CD14-positive monocyte (primary cell): ENCODE data around the gene PRRC2B. TPM values are rescaled to one million over a fixed set of nuclear protein-coding genes. Genes with fewer than 3 reads are reported as not detected.

Source experiments
- DNase-seq, 3 donors: peaks; one replicate each; pipeline ENCODE4 v3.0.0-alpha.2; 2011 to 2022
- H2AFZ ChIP-seq: 2 replicates; pipeline ENCODE4 v1.6.0; 2012; ENCODE audit warnings: mild to moderate bottlenecking, low read depth, low read length, inconsistent platforms; ENCODE audit not compliant: insufficient read depth, poor library complexity, severe bottlenecking
- H3K27ac ChIP-seq, 2 donors: 1 replicate in 1 of 2; 2 replicates in 1 of 2; pipeline ENCODE4 v1.5.1; 2012 to 2013; ENCODE audit warnings: low read length in 2 of 2, control low read depth in 1 of 2, inconsistent platforms in 1 of 2, low read depth in 1 of 2, mild to moderate bottlenecking in 1 of 2
- H3K27me3 ChIP-seq, 2 donors: one replicate each; pipeline versions ENCODE4 v1.6.0 to v1.6.1; 2011 to 2013; ENCODE audit warnings: low read length in 2 of 2; ENCODE audit not compliant: control insufficient read depth in 2 of 2, insufficient read depth in 2 of 2
- H3K36me3 ChIP-seq, 2 donors: replicated peaks in 1 of 2; 1 replicate in 1 of 2; 2 replicates in 1 of 2; pipeline versions ENCODE4 v1.5.1 to v1.6.1; 2012 to 2013; ENCODE audit warnings: low read length in 2 of 2, control low read depth in 1 of 2, inconsistent platforms in 1 of 2, mild to moderate bottlenecking in 1 of 2; ENCODE audit not compliant: insufficient read depth in 2 of 2, control insufficient read depth in 1 of 2
- H3K4me1 ChIP-seq, 2 donors: 1 replicate in 1 of 2; 2 replicates in 1 of 2; pipeline versions ENCODE4 v1.5.1 to v1.6.1; 2012 to 2013; ENCODE audit warnings: low read length in 2 of 2, control low read depth in 1 of 2, inconsistent platforms in 1 of 2, mild to moderate bottlenecking in 1 of 2, moderate library complexity in 1 of 2; ENCODE audit not compliant: insufficient read depth in 2 of 2, control insufficient read depth in 1 of 2
- H3K4me2 ChIP-seq: replicated peaks from 2 replicates; pipeline ENCODE3; 2012; ENCODE audit warnings: low read length, moderate library complexity, mild to moderate bottlenecking; ENCODE audit not compliant: poor library complexity, severe bottlenecking; ENCODE audit errors: extremely low read depth
- H3K4me3 ChIP-seq, 3 experiments: fragments of 200-600 bp in 1 of 3; sonication (generic) in 1 of 3; replicated peaks in 1 of 3; 1 replicate in 2 of 3; 2 replicates in 1 of 3; pipeline ENCODE4 v1.5.1; 2011 to 2013; ENCODE audit warnings: low read length in 3 of 3, mild to moderate bottlenecking in 3 of 3, control low read depth in 2 of 3, low read depth in 2 of 3, inconsistent platforms in 1 of 3, moderate library complexity in 1 of 3
- H3K79me2 ChIP-seq: 2 replicates; pipeline ENCODE4 v1.6.0; 2012; ENCODE audit warnings: mild to moderate bottlenecking, control low read depth, inconsistent platforms, low read length, moderate library complexity; ENCODE audit not compliant: insufficient read depth
- H3K9ac ChIP-seq: 2 replicates; pipeline ENCODE4 v1.6.0; 2017; ENCODE audit warnings: low read length, mild to moderate bottlenecking; ENCODE audit not compliant: insufficient read depth, poor library complexity, severe bottlenecking
- H3K9me3 ChIP-seq, 2 donors: replicated peaks in 1 of 2; 1 replicate in 1 of 2; 2 replicates in 1 of 2; pipeline versions ENCODE4 v1.5.1 to v1.6.1; 2012 to 2013; ENCODE audit warnings: low read length in 2 of 2, control low read depth in 1 of 2; ENCODE audit not compliant: control insufficient read depth in 1 of 2, insufficient read depth in 1 of 2
- H4K20me1 ChIP-seq: 2 replicates; pipeline ENCODE4 v1.6.0; 2012; ENCODE audit warnings: mild to moderate bottlenecking, low read length, control low read depth, moderate library complexity; ENCODE audit not compliant: insufficient read depth
- H3K27ac Mint-ChIP-seq, 7 donors: one replicate each; pipeline ENCODE4 v1.8.0; 2020; ENCODE audit warnings: mild to moderate bottlenecking in 7 of 7, mixed read lengths in 7 of 7, moderate library complexity in 6 of 7, inconsistent platforms in 2 of 7
- H3K27me3 Mint-ChIP-seq, 3 donors: one replicate each; pipeline ENCODE4 v1.8.0; 2021 to 2022; ENCODE audit warnings: low read depth in 3 of 3, mild to moderate bottlenecking in 3 of 3, mixed read lengths in 3 of 3, moderate library complexity in 3 of 3, inconsistent platforms in 1 of 3
- H3K36me3 Mint-ChIP-seq, 2 donors: one replicate each; pipeline ENCODE4 v1.8.0; 2020; ENCODE audit warnings: mixed read lengths in 2 of 2, inconsistent platforms in 1 of 2, mild to moderate bottlenecking in 1 of 2
- H3K4me1 Mint-ChIP-seq: one replicate; pipeline ENCODE4 v1.8.0; 2020; ENCODE audit warnings: mild to moderate bottlenecking, mixed read lengths
- H3K4me3 Mint-ChIP-seq, 2 donors: one replicate each; pipeline ENCODE4 v1.8.0; 2020; ENCODE audit warnings: mild to moderate bottlenecking in 2 of 2, mixed read lengths in 2 of 2, moderate library complexity in 1 of 2
- H3K9me3 Mint-ChIP-seq, 7 donors: one replicate each; pipeline ENCODE4 v1.8.0; 2020 to 2022; ENCODE audit warnings: mixed read lengths in 7 of 7, mild to moderate bottlenecking in 6 of 7, moderate library complexity in 6 of 7, inconsistent platforms in 2 of 7
- WGBS: methylation state at CpG from one replicate; pipeline ENCODE4 v1.1.5; 2013; ENCODE audit warnings: missing lambda C conversion rate; ENCODE audit not compliant: insufficient coverage; 5-methylcytosine and 5-hydroxymethylcytosine counted together
- intact Hi-C, 2 donors: fragments of 100-400 bp; cut with micrococcal nuclease; formaldehyde crosslinking; loops; one replicate each; pipeline versions ENCODE4 v1.15.0 to v1.15.1; 2023
- polyA plus RNA-seq, 3 donors: library from polyadenylated mRNA; depleted of rRNA in 1 of 3; unstranded in 2 of 3; stranded (reverse) in 1 of 3; fragments of 300-500 nt in 2 of 3; fragments of >200 nt in 1 of 3; fragmentation: Illumina TruSeq in 2 of 3; gene quantifications; 1 replicate in 2 of 3; 2 replicates in 1 of 3; pipeline ENCODE4 v1.2.3, GENCODE V29; 2012 to 2021
- TF ChIP-seq, protein P1 (sequence below): fragments of 200-600 bp; IDR thresholded peaks from one replicate; pipeline ENCODE4 v1.8.0; 2022; ENCODE audit warnings: antibody characterized with exemption, mild to moderate bottlenecking

PRRC2B gene
- polyA plus RNA-seq, 3 donors = 2.8 to 36.2 (median 8.6) TPM

DNA sequence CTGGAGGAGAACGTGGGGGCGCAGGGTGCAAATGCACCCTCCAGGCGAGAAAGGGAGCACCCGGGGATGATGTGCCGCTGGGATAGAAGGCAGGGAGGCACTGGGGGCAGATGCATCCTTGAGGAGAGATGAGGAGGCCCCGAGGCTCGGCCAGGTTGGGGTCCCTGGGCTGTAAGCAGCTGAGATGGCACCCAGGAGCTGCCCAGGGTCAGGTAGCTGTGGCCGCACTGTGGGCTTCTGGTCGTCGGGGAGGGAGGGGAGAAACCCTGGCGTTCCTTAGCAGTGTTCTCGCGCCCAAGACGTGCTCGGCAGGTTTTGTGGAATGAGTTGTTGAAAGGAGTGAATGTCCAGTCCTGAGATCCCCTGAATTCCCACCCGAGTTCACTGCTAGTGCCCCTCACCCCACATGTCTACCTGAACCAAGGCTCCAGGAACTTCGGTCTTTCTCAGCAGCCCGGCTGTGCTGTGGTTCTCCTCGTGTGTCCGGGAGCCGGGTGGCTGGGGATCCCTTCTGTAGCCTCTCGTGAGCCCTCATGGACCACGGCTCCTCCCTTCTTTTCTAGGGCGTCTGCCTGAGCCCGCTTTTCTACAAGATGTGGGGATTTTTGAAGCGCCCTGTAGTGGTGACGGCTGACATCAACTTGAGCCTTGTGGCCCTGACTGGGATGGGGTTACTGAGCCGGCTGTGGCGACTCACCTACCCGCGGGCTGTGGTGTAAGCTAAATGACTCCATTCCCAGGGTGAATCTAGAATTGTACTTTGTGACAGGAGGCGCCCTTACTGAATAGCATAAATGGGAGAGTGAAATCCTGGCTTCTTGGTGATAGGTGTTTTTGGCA, 110.0 kb downstream of the PRRC2B start:
- no peaks in the 10 kb centered on the region for H3K79me2 ChIP-seq
- H3K4me1 ChIP-seq = peaks cover 19 to 24% of the 10 kb centered on the region in 2 donors
- peak overlapping the region; percentile 98 for H2AFZ ChIP-seq
- intact Hi-C loops = loop anchor here (10.0 kb wide), 1 partner anchor 241 kb away; the partner anchor contains the start of gene RAPGEF1 (in 2 of the 2)
- Mint-ChIP-seq H3K27ac (peak overlapping the region in 1 of 7 donors; percentile 40), H3K27me3 (peaks cover 13 to 22% (median 22%) of the 10 kb centered on the region in 3 donors), H3K4me3 (peak overlapping the region; percentile 89 to 98), H3K36me3 (peaks cover 15 to 22% of the 10 kb centered on the region in 2 donors), H3K4me1 (peaks cover 23% of the 10 kb centered on the region), H3K9me3 (peaks cover 0 to 4% (median 0%) of the 10 kb centered on the region in 7 donors)
- H3K27me3 ChIP-seq = peaks cover 2 to 14% of the 10 kb centered on the region in 2 donors
- DNase-seq = peak in 1 of 3 donors; percentile 29
- peak overlapping the region; percentile 73 for H3K9ac ChIP-seq
- no peak overlapping the region for H3K27ac ChIP-seq
- peaks cover 5 to 9% of the 10 kb centered on the region in 2 donors for H3K36me3 ChIP-seq
- 36% methylated on average over 25 of the region's 32 CpGs for WGBS
- TF ChIP-seq, protein P1, sequence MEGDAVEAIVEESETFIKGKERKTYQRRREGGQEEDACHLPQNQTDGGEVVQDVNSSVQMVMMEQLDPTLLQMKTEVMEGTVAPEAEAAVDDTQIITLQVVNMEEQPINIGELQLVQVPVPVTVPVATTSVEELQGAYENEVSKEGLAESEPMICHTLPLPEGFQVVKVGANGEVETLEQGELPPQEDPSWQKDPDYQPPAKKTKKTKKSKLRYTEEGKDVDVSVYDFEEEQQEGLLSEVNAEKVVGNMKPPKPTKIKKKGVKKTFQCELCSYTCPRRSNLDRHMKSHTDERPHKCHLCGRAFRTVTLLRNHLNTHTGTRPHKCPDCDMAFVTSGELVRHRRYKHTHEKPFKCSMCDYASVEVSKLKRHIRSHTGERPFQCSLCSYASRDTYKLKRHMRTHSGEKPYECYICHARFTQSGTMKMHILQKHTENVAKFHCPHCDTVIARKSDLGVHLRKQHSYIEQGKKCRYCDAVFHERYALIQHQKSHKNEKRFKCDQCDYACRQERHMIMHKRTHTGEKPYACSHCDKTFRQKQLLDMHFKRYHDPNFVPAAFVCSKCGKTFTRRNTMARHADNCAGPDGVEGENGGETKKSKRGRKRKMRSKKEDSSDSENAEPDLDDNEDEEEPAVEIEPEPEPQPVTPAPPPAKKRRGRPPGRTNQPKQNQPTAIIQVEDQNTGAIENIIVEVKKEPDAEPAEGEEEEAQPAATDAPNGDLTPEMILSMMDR = no peak
- peak overlapping the region; percentile 98 for H3K4me2 ChIP-seq
- H4K20me1 ChIP-seq = peaks cover 8% of the 10 kb centered on the region
- no peaks in the 10 kb centered on the region for H3K9me3 ChIP-seq
- H3K4me3 ChIP-seq = peak overlapping the region; percentile 47 to 91 (median 77)

DNA sequence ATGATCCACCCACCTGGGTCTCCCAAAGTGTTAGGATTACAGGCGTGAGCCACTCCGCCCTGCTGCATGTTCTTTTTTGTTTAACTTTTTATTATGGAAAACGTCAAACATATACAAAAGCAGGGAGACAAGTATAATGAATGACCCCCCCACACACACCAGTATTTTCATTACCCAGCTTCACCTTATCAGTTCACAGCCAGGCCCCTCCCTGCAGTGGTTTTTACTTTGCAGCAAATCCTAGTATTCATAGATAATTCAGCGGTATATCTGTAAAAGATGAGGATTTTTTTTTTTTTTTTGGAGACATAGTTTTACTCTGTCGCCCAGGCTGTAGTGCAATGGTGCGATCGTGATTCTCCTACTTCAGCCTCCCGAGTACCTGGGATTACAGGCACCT, 111.1 kb downstream of the PRRC2B start:
- Histone ChIP-seq H3K27ac (no peak overlapping the region), H3K4me2 (no peak overlapping the region), H3K9ac (no peak overlapping the region), H3K79me2 (no peaks in the 10 kb centered on the region), H4K20me1 (peaks cover 7% of the 10 kb centered on the region), H3K36me3 (peaks cover under 1 to 6% of the 10 kb centered on the region in 2 donors), H2AFZ (no peak overlapping the region), H3K27me3 (peaks cover 2 to 14% of the 10 kb centered on the region in 2 donors), H3K4me3 (no peak overlapping the region), H3K9me3 (no peaks in the 10 kb centered on the region), H3K4me1 (peaks cover 19 to 24% of the 10 kb centered on the region in 2 donors)
- no peak for DNase-seq
- no peak overlapping the region for H3K4me3 Mint-ChIP-seq
- peaks cover 0 to 4% (median 0%) of the 10 kb centered on the region in 7 donors for H3K9me3 Mint-ChIP-seq
- no CpG with 5 or more reads among the region's 8 CpGs for WGBS
- H3K27ac Mint-ChIP-seq = no peak overlapping the region
- H3K27me3 Mint-ChIP-seq = peaks cover 15 to 22% (median 22%) of the 10 kb centered on the region in 3 donors
- peaks cover 19 to 21% of the 10 kb centered on the region in 2 donors for H3K36me3 Mint-ChIP-seq
- H3K4me1 Mint-ChIP-seq = peaks cover 23% of the 10 kb centered on the region
- intact Hi-C loops = loop anchor here (10.0 kb wide), 1 partner anchor 240 kb away; the partner anchor contains the start of gene RAPGEF1 (in 2 of the 2)
- TF ChIP-seq, protein P1 = no peak
